ENCODE results near the gene ZNRF1. TPM values are rescaled to one million over a fixed set of nuclear protein-coding genes. Genes with fewer than 3 reads are reported as not detected.
"Not testable (repeated sequence)": the region's sequence is repeated elsewhere in the genome, so short reads cannot be mapped to it uniquely, and the experiment has no call there.

Gene ZNRF1
- total RNA-seq, 6 experiments from 2014 or later = 10.2 to 18.8 (median 11.1) TPM

DNA sequence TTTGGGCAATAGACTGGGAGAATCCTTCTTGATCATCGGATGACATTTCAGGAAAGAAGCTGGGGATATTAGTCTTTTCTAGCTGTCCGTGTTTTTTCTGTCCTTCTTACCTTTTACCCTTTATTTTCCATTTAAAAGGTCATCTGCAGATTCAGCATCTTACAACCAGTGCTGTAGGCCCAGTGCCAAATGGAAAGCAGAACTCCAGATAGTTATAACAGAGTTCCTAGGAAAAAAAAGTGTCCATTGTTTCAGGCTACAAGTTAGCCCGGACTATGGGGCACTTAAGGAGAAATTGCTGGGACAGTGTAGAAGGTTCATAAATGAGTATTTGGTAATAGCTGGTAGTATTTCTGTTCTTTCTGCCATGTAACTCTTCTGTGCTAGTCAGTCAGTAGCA is 89.4 kb downstream of the ZNRF1 start:
- Histone ChIP-seq H3K4me3 (no peak overlapping the region), H3K27me3 (no peaks in the 10 kb centered on the region), H3K4me1 (peaks cover 0 to 36% (median 11%) of the 10 kb centered on the region in 4 donors), H3K9me3 (no peaks in the 10 kb centered on the region), H3K27ac (no peak overlapping the region), H3K36me3 (no peaks in the 10 kb centered on the region)
- intact Hi-C loops (cut with DNase I) = no loop called here
- ATAC-seq (no peak), DNase-seq (no peak)
- 37% methylated on average over 3 of the region's 3 CpGs for WGBS (ENCODE audit: insufficient coverage, low coverage, low lambda C conversion rate, missing lambda C conversion rate)
- no peak for TF ChIP-seq POLR2A (IDR thresholded peaks at IDR 0.05)
- TF ChIP-seq, protein P1, sequence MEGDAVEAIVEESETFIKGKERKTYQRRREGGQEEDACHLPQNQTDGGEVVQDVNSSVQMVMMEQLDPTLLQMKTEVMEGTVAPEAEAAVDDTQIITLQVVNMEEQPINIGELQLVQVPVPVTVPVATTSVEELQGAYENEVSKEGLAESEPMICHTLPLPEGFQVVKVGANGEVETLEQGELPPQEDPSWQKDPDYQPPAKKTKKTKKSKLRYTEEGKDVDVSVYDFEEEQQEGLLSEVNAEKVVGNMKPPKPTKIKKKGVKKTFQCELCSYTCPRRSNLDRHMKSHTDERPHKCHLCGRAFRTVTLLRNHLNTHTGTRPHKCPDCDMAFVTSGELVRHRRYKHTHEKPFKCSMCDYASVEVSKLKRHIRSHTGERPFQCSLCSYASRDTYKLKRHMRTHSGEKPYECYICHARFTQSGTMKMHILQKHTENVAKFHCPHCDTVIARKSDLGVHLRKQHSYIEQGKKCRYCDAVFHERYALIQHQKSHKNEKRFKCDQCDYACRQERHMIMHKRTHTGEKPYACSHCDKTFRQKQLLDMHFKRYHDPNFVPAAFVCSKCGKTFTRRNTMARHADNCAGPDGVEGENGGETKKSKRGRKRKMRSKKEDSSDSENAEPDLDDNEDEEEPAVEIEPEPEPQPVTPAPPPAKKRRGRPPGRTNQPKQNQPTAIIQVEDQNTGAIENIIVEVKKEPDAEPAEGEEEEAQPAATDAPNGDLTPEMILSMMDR (IDR thresholded peaks at IDR 0.05) = no peak

DNA sequence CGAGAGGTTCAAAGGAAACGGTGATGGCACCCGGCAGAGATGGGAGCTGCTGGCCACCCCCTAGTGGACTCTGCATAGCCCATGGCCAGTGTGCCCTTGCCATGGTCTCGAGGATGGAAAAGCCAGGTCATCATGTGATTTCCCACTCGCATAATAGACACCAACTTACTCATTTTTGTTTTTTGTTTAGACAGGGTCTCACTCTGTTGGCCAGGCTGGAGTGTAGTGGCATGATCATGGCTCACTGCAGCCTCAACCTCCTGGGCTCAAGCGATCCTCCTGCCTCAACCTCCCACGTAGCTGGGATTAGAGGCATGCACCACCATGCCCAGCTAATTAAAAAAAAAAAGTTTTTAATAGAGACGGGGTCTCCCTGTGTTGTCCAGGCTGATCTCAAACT is 90.1 kb downstream of the ZNRF1 start:
- no peak for DNase-seq
- intact Hi-C loops (cut with DNase I) = no loop called here

DNA sequence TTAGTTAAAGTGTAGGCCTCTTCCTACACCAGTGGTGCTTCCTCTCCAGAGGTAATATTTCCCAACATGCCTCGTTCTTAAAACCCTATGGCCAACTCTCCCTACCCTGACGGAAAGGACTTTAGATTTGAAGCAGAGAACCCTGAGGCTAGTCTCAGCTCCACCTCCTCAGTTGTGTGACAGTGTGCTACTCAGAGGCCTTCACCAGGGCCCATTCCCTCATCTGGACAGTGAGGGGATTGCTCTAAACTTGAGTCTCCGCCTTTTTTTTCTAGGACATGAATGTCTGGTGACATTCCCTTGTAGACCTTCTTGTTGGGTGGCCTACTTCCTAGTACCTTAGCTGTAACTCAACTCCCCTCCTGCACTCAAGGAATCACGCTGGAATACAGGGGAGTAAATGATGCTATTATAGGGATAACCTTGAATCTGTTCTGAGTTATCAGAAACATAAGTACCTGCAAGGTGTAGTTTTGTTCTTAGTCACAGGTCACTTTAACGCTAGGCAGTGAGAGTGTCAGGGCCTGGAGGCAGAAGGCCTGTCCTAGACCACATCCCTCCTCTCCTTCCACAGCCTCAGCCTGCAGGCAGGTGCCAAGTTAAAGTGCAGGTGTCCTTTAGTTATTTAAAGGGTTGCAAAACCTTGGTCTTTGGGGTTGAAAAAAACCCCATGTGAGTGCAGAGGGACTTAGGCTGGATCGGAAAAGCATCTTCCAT is 90.8 kb downstream of the ZNRF1 start:
- peaks cover 0 to 27% (median 6%) of the 10 kb centered on the region in 4 donors for H3K4me1 ChIP-seq
- H3K27me3 ChIP-seq = no peaks in the 10 kb centered on the region
- ATAC-seq (no peak), DNase-seq (no peak)
- no peak overlapping the region for H3K27ac ChIP-seq
- TF ChIP-seq POLR2A (IDR thresholded peaks at IDR 0.05) = no peak
- TF ChIP-seq, protein P1 (IDR thresholded peaks at IDR 0.05) = no peak
- 72% methylated on average over 5 of the region's 6 CpGs for WGBS (ENCODE audit: insufficient coverage, low coverage, low lambda C conversion rate, missing lambda C conversion rate)
- no peaks in the 10 kb centered on the region for H3K9me3 ChIP-seq
- no peak overlapping the region for H3K4me3 ChIP-seq
- no peaks in the 10 kb centered on the region for H3K36me3 ChIP-seq
- intact Hi-C loops (cut with DNase I) = no loop called here

More for the DNA sequence above, 90.1 kb downstream of the ZNRF1 start:
- Histone ChIP-seq H3K36me3 (no peaks in the 10 kb centered on the region), H3K27ac (no peak overlapping the region), H3K4me1 (peaks cover 0 to 32% (median 8%) of the 10 kb centered on the region in 4 donors), H3K4me3 (no peak overlapping the region), H3K9me3 (no peaks in the 10 kb centered on the region), H3K27me3 (no peaks in the 10 kb centered on the region)
- 67% methylated on average over 3 of the region's 8 CpGs for WGBS (ENCODE audit: insufficient coverage, low coverage, low lambda C conversion rate, missing lambda C conversion rate)
- ATAC-seq = no peak
- TF ChIP-seq, protein P1 (IDR thresholded peaks at IDR 0.05) = no peak
- no peak for TF ChIP-seq POLR2A (IDR thresholded peaks at IDR 0.05)

DNA sequence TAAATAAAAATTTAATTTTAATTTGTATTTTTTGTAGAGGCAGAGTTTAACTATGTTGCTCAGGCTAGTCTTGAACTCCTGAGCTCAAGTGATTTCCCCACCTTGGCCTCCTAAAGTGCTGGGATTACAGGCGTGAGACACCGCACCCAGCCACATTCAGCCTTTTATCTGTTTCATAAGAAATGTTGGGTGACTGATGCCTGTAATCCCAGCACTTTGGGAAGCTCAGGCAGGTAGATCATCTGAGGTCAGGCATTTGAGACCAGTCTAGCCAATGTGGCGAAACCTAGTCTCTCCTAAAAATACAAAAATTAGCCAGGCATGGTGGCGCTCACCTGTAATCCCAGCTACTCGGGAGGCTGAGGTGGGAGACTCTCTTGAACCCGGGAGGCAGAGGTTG is 92.1 kb downstream of the ZNRF1 start:
- H3K27ac ChIP-seq; H3K9me3 ChIP-seq; H3K4me3 ChIP-seq; H3K27me3 ChIP-seq; H3K36me3 ChIP-seq; intact Hi-C loops (cut with DNase I); DNase-seq: not testable (repeated sequence)
- peaks cover 0 to 27% (median 6%) of the 10 kb centered on the region in 4 donors for H3K4me1 ChIP-seq
- ATAC-seq = peak in 1 of 4 donors; percentile 35
- WGBS (ENCODE audit: insufficient coverage, low coverage, low lambda C conversion rate, missing lambda C conversion rate) = 62% methylated on average over 6 of the region's 6 CpGs

DNA sequence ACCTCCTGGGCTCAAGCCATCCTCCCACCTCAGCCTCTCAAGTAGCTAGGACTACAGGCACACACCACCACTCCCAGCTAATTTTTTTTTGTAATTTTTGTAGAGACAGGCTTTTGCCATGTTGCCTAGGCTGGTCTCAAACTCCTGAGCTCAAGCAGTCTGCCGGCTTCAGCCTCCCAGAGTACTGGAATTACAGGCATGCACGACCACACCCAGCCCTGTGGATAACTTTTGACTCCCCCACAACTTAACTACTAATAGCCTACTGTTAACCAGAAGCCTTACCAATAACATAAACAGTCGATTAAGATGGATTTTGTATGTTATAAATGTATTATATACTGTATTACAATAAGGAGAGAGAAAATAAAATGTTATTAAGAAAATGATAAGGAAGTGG is 92.8 kb downstream of the ZNRF1 start:
- H3K4me1 ChIP-seq = peaks cover 0 to 27% (median 6%) of the 10 kb centered on the region in 4 donors
- H3K27ac ChIP-seq; H3K27me3 ChIP-seq; H3K36me3 ChIP-seq; DNase-seq; H3K9me3 ChIP-seq; intact Hi-C loops (cut with DNase I); ATAC-seq; H3K4me3 ChIP-seq: not testable (repeated sequence)
- WGBS (ENCODE audit: insufficient coverage, low coverage, low lambda C conversion rate, missing lambda C conversion rate) = 86% methylated on average over 3 of the region's 3 CpGs

Measured in right lobe of liver (tissue), 6 donors.